Measurements from ENCODE around the gene YOD1. TPM values are rescaled to one million over a fixed set of nuclear protein-coding genes. Genes with fewer than 3 reads are reported as not detected.
A peak's percentile ranks its signal among the peaks of the same experiment; 100 is the strongest.

YOD1 gene
- total and polyA plus RNA-seq, 2 of the 13 experiments (the other 11 are each of a cell fraction or from before 2014, with no cell fraction given) = 3.4 to 9.1 TPM

DNA sequence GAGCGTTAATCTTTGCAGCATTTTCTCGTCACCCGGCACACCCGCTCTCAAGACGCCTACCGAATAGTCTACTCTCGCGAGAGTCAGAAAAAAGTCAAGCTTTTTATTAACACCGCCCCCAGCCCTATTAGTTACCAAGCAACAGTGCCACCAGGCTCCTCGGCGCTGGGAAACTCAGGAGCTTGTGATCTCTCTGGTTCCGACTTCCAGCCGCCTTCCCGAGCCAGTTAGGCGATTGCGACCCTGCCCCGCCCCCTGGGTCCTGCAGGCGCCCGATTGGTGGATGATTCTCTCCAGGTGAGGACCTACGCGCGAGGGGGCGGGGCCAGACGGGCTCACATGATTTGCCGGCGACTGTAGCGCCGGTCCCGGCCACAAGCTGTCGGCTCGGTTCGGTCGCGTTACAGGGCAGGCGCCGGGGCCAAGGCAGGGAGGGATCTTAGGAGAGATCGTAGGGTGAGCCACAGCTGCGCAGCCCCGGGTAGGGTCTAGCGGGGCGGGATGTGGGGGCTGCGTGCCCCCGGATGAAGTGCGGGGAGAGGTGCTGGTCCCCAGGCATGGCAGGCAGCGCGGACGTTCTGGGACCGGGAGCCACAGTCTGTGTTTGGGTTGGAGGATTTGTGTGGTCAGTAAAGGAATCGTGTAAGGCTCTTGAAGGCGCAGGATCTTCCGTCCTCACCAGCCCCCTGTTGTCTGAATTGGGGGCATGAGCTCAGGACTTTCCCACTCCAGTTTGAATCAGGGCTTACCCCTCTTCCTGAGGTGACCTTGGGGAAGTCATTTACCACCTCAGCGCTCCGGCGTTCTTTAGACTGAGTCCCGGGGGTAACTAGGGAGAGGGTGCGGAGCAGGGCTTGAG, 2.1 kb upstream of the YOD1 start, which contains the start of gene PFKFB2 (continued):
- TF ChIP-seq, protein P1, sequence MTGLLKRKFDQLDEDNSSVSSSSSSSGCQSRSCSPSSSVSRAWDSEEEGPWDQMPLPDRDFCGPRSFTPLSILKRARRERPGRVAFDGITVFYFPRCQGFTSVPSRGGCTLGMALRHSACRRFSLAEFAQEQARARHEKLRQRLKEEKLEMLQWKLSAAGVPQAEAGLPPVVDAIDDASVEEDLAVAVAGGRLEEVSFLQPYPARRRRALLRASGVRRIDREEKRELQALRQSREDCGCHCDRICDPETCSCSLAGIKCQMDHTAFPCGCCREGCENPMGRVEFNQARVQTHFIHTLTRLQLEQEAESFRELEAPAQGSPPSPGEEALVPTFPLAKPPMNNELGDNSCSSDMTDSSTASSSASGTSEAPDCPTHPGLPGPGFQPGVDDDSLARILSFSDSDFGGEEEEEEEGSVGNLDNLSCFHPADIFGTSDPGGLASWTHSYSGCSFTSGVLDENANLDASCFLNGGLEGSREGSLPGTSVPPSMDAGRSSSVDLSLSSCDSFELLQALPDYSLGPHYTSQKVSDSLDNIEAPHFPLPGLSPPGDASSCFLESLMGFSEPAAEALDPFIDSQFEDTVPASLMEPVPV (CRISPR knock-in tag; IDR thresholded peaks at IDR 0.05) = no peak
- TF ChIP-seq STAT5B (CRISPR knock-in tag; IDR thresholded peaks at IDR 0.05) (no peak), JUND (CRISPR knock-in tag; IDR thresholded peaks at IDR 0.05) (no peak), HCFC1 (IDR thresholded peaks at IDR 0.05; ENCODE audit: low read depth, low read length) (no peak), ELF4 (CRISPR knock-in tag; IDR thresholded peaks at IDR 0.05; ENCODE audit: borderline replicate concordance) (no peak), ZNF75D (CRISPR knock-in tag; IDR thresholded peaks at IDR 0.05; ENCODE audit: borderline replicate concordance) (no peak), ISL2 (CRISPR knock-in tag; IDR thresholded peaks at IDR 0.05) (peak; percentile 25; the same call in 1 of the 2 replicates), ZNF839 (CRISPR knock-in tag; IDR thresholded peaks at IDR 0.05; ENCODE audit: borderline replicate concordance) (no peak; the same call in 1 of the 2 replicates), KDM6A (CRISPR knock-in tag; IDR thresholded peaks at IDR 0.05; ENCODE audit: low read depth) (no peak), TBP (CRISPR knock-in tag; IDR thresholded peaks at IDR 0.05) (no peak), SOX5 (CRISPR knock-in tag; IDR thresholded peaks at IDR 0.05; ENCODE audit: borderline replicate concordance) (0 out of 2 replicates have a peak, but pooled peaks have one; percentile 26), ZNF260 (CRISPR knock-in tag; IDR thresholded peaks at IDR 0.05; ENCODE audit: borderline replicate concordance, low read depth) (no peak), GLI4 (CRISPR knock-in tag; IDR thresholded peaks at IDR 0.05; ENCODE audit: borderline replicate concordance) (0 out of 2 replicates have a peak, but pooled peaks have one; percentile 54), ZKSCAN5 (CRISPR knock-in tag; IDR thresholded peaks at IDR 0.05) (no peak), SPEN (CRISPR knock-in tag; IDR thresholded peaks at IDR 0.05; ENCODE audit: low read depth) (peak; percentile 62; the same call in 1 of the 2 replicates), ZNF138 (CRISPR knock-in tag; IDR thresholded peaks at IDR 0.05; ENCODE audit: low read depth) (no peak)
- TF ChIP-seq, protein P2, sequence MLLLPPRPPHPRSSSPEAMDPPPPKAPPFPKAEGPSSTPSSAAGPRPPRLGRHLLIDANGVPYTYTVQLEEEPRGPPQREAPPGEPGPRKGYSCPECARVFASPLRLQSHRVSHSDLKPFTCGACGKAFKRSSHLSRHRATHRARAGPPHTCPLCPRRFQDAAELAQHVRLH (CRISPR knock-in tag; IDR thresholded peaks at IDR 0.05; ENCODE audit: borderline replicate concordance, low read depth) = no peak
- TF ChIP-seq, protein P3, sequence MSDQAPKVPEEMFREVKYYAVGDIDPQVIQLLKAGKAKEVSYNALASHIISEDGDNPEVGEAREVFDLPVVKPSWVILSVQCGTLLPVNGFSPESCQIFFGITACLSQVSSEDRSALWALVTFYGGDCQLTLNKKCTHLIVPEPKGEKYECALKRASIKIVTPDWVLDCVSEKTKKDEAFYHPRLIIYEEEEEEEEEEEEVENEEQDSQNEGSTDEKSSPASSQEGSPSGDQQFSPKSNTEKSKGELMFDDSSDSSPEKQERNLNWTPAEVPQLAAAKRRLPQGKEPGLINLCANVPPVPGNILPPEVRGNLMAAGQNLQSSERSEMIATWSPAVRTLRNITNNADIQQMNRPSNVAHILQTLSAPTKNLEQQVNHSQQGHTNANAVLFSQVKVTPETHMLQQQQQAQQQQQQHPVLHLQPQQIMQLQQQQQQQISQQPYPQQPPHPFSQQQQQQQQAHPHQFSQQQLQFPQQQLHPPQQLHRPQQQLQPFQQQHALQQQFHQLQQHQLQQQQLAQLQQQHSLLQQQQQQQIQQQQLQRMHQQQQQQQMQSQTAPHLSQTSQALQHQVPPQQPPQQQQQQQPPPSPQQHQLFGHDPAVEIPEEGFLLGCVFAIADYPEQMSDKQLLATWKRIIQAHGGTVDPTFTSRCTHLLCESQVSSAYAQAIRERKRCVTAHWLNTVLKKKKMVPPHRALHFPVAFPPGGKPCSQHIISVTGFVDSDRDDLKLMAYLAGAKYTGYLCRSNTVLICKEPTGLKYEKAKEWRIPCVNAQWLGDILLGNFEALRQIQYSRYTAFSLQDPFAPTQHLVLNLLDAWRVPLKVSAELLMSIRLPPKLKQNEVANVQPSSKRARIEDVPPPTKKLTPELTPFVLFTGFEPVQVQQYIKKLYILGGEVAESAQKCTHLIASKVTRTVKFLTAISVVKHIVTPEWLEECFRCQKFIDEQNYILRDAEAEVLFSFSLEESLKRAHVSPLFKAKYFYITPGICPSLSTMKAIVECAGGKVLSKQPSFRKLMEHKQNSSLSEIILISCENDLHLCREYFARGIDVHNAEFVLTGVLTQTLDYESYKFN (CRISPR knock-in tag; conservative IDR thresholded peaks at IDR 0.05) = 0 out of 2 replicates have a peak, but pooled peaks have one; percentile 51
- TF ChIP-seq, protein P4, sequence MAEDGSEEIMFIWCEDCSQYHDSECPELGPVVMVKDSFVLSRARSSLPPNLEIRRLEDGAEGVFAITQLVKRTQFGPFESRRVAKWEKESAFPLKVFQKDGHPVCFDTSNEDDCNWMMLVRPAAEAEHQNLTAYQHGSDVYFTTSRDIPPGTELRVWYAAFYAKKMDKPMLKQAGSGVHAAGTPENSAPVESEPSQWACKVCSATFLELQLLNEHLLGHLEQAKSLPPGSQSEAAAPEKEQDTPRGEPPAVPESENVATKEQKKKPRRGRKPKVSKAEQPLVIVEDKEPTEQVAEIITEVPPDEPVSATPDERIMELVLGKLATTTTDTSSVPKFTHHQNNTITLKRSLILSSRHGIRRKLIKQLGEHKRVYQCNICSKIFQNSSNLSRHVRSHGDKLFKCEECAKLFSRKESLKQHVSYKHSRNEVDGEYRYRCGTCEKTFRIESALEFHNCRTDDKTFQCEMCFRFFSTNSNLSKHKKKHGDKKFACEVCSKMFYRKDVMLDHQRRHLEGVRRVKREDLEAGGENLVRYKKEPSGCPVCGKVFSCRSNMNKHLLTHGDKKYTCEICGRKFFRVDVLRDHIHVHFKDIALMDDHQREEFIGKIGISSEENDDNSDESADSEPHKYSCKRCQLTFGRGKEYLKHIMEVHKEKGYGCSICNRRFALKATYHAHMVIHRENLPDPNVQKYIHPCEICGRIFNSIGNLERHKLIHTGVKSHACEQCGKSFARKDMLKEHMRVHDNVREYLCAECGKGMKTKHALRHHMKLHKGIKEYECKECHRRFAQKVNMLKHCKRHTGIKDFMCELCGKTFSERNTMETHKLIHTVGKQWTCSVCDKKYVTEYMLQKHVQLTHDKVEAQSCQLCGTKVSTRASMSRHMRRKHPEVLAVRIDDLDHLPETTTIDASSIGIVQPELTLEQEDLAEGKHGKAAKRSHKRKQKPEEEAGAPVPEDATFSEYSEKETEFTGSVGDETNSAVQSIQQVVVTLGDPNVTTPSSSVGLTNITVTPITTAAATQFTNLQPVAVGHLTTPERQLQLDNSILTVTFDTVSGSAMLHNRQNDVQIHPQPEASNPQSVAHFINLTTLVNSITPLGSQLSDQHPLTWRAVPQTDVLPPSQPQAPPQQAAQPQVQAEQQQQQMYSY (CRISPR knock-in tag; IDR thresholded peaks at IDR 0.05) = no peak; the same call in 1 of the 2 replicates
